Astrocyte (in vitro differentiated cells and primary cell): ENCODE data around the gene RPP14.

ENCODE experiments used
- EZH2 ChIP-seq: IDR thresholded peaks from 2 replicates; pipeline ENCODE4 v1.6.1; 2012; ENCODE audit warnings: mild to moderate bottlenecking, low read length, inconsistent platforms; ENCODE audit not compliant: insufficient read depth
- TF ChIP-seq, protein P1 (sequence below): IDR thresholded peaks from 2 replicates; pipeline ENCODE4 v1.5.1; 2011; ENCODE audit warnings: low read depth, mild to moderate bottlenecking, inconsistent platforms, low read length, moderate library complexity; ENCODE audit not compliant: insufficient read depth

DNA sequence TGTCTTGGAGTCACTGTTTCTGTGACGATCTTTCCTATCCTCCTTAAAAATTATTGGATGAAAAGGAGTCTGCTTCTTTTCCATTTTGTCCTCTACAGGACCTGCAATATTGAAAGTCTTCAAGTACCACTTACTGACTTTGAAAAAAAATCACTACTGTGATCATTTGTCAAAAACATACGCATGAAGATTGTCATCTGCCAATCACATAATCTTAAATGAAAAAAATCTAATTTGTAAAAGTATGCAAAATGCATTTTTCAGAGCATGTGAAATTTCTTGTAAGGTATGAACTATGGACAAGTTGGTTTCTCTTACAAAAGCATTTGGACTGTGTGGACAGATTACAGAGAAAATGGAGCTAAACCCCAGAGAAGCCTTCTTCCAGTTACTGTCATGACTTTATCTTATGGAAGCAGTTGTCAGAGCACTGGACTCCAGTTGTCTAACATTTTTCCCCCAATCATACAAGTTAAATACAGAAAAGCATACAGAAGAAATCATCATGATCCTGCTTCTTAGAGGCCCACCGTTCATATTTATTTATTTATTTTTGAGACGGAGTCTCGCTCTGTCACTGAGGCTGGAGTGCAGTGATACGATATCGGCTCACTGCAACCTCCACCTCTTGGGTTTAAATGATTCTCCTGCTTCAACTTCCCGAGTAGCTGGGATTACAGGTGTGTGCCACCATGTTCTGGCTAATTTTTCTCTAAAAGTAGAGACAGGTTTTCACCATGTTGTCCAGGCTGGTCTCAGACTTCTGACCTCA, 23.3 kb downstream of the RPP14 start:
- TF ChIP-seq, protein P1, sequence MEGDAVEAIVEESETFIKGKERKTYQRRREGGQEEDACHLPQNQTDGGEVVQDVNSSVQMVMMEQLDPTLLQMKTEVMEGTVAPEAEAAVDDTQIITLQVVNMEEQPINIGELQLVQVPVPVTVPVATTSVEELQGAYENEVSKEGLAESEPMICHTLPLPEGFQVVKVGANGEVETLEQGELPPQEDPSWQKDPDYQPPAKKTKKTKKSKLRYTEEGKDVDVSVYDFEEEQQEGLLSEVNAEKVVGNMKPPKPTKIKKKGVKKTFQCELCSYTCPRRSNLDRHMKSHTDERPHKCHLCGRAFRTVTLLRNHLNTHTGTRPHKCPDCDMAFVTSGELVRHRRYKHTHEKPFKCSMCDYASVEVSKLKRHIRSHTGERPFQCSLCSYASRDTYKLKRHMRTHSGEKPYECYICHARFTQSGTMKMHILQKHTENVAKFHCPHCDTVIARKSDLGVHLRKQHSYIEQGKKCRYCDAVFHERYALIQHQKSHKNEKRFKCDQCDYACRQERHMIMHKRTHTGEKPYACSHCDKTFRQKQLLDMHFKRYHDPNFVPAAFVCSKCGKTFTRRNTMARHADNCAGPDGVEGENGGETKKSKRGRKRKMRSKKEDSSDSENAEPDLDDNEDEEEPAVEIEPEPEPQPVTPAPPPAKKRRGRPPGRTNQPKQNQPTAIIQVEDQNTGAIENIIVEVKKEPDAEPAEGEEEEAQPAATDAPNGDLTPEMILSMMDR = no peak
- no peak for TF ChIP-seq EZH2
